Measurements from ENCODE around the gene MSI2. TPM values are rescaled to one million over a fixed set of nuclear protein-coding genes. Genes with fewer than 3 reads are reported as not detected.
A peak's percentile ranks its signal among the peaks of the same experiment; 100 is the strongest.

MSI2 gene
- total RNA-seq, 1 donor from 2014 or later: 54.9 TPM

DNA sequence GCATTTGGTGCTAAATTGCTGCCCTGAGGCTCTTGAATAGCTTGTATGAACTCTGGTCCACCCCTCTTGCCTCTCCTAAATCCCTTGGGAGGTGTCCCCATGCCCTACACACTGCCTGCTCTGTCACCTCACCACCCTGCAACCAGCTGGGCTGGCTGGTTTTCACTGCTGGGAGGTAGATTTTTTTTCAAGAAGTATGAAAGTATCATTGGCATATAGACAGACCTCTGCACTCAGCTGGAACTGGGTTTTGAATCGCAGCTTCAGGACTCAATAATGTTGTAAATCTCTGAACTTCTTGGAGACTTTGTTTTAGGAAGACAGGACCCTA, 184.9 kb downstream of the MSI2 start:
- DNase-seq: no peak

GRCh38 chr17:57442401-57442823, 186.1 kb downstream of the MSI2 start:
- peak; percentile 50 for DNase-seq

GRCh38 chr17:57442914-57443571, 186.7 kb downstream of the MSI2 start:
- DNase-seq: peak; percentile 90

DNA sequence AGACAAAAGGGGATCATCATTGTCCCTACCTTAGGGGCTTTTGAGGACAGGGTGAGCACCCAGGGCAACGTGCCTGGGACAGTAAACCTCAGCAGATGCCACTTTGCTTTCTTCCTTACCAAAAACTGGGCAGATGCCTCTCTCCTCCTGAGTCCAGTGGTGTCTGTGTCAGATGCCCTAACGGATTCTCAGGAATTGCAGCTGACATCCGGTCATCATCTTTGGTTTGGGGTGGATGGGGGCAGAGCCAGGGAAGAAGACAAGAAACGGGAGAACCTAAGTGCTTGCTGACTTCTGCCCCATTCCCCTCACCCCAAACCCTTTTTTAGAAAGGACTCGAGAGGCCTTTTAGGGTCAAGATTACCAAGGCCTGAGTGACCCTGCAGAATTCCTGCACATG, 187.5 kb downstream of the MSI2 start:
- no peak for DNase-seq

GRCh38 chr17:57444682-57445450, 188.5 kb downstream of the MSI2 start:
- DNase-seq: no peak

DNA sequence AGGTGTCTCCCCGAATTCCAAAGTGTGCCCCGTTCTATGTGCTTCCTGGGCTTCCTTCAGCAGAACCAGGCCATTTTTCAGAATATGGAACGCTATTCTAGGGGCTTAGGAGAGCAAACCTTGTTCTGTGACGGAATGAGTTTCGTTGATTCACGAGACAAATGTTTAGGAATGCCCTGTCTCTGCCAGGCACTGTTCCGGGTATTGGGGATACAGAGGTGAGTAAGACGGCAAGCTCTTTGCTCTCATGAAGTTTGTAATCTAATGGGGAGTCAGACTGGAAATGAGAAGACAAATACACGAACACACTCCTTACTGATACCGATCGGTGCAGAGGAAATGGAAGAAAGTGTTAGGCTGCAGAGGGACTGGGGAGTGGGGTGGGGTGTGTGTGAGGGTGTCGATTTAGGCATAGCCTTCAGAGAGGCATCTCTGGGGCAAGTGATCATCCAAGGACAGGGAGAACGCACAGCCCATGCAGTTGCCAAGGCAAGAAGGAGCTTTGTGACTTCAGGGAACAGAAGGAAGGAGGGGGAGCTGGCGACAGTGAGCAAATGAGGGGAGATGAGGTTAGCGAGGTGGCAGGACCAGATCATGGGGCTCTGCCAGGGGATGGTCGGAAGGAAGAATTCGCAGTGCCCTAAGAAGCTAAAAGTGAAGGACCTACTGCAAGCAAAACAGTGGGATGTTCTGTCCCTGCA, 189.6 kb downstream of the MSI2 start:
- DNase-seq: no peak

DNA sequence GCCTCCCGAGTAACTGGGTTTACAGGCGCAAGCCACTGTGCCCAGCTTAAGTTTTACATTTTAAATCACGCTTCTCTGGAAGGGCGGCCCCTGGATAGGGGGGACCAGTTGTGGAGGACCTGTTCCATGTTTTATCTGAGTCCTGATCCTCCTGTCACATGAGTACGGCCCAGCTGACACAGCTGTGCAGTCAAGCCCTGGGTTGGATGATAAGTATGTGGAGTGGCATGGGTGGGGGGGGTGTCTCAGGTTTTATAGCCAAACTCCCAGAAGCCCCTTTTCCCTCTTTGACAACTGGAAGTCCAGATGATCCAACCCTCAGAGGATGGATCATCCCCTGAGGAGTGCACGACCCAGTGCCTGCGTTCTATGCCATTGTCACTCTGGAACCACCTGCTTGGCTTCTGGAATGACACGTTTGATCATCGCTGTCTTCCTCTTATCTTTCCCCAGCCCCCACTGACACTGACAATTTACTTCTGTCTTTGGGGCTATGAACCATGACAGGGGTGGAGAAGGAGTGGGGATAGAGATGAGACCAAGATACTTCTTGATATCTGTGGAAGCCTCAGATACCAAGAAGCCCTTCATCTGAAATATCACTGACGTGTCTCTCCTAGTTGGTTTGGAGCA, 191.2 kb downstream of the MSI2 start:
- DNase-seq: peak; percentile 65

DNA sequence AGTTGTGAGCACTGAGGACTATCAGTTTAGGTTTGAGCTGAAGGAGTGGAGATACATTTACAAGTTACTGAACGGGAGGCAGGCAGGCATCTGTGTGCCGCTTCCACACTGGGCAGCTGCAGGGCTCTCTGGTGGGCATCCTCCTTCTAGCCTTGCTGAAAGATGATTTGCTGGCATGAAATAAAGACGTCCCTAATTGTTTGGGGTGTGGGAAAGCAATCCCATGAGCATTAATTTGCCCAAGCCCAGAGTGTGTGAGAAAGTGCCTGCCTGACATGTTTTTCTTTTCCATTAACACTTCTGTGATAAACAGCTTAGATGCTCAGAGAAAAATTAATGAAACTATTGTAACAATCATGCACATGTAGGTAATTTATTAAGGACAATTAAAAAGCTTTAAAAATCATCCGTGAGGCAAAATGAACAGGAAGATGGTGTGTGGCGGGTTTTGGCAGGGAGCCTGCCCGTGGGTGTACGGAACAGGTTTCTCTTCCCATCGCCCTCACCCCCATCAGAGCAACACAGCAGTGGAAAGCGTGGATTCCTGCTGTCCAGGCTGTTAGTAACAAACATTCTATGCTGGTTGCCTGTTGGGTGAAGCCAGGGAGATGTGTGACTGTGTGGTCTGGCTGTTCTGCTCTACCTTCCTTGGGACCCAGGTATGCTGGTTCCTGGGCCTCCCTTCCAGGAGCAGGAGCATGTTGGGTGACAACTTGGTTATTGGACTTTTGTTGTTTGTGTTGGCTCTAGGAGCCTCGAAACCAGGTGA, 191.9 kb downstream of the MSI2 start:
- peak; percentile 34 for DNase-seq

GRCh38 chr17:57448759-57449283, 192.5 kb downstream of the MSI2 start:
- DNase-seq: no peak

DNA sequence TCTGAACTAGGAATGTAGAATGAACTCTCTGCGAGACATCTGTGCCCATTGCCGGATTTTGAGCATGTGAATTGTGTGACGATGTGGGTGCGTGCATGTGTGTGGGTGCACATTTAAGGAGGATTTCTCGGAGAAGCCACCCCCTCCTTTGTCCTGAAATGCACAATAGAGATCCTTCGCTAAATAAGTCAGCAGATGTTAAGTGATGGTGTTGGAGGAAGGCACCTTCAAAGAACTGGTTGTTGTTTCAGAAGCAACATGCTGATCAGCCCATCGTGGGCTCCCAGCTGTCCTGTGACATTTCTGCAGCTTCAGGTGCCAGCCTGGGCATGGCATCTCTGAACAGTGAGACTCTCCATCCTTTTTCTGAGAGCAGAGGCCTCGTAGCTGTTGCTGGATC, 194.9 kb downstream of the MSI2 start:
- DNase-seq: no peak

GRCh38 chr17:57451643-57452042, 195.3 kb downstream of the MSI2 start:
- no peak for DNase-seq

- no peak for DNase-seq
Observed at GRCh38 chr17:57453841-57454425, 197.6 kb downstream of the MSI2 start.

DNA sequence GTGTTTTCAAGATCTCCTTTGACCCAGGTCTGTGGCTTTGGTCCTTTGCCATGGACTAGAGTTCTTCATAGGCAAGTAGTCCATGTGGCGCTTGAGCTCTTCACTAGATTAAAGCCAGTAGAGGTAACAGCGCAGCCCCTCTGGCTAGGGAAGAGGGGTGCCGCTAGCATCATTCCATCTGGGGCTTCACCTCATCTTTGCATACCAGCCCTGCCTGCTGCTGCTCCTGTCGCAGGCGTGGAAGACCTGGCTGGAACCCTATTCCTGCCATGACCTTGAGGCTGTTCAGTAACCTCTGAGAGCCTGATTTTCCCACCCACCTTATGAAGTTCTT, 198.4 kb downstream of the MSI2 start:
- DNase-seq: no peak

GRCh38 chr17:57455063-57455914, 199.0 kb downstream of the MSI2 start:
- DNase-seq: peak; percentile 45

- no peak for DNase-seq
Observed at GRCh38 chr17:57456622-57457021, 200.3 kb downstream of the MSI2 start.

DNA sequence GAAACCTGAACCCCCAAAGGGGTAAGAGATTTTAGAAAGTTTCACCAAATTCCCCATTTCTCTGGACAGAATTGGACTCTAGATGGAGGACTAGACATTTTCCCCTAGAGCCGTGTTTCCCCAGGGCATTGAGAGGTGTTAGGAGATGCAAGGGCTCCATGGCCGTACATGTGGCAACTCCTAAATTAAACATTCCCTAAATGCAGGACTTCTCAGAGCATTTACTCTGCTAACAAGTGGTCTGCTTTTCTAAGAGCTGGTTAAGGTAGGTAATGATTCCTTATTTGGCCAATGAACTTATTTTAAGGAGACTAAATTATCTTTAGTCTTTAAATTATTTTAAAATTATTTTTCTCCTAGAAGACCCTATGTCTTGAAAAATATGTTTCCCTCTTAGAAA, 200.9 kb downstream of the MSI2 start:
- no peak for DNase-seq

DNA sequence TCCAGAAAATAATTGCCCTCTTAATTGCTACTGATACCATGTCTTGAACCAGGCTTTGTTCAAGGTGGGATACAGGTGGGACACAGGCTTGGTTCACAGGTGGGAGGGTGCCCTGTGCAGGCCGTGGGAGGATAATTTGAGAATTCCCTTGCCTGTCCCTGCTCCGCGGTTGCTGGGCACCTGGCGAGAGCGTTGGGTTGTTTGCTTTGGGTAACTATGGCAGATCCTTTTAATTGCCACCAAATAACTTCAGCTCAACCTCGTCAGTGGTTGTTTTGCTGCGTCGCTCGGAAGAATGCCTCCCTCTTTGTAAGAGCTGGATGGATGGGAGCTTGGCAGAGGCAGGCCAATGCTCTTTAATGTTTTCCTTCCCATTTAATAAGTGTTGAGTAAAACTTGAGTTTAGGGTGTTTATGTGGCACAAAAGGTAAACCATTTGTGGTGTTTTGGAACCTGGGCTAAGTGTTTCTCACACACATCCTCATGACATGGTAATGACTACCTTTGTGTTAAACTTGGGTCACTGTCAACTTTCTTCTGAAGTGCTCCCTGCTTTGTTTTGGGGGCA, 202.5 kb downstream of the MSI2 start:
- DNase-seq: no peak

- DNase-seq: no peak
Observed at GRCh38 chr17:57459286-57459915, 203.1 kb downstream of the MSI2 start.

DNA sequence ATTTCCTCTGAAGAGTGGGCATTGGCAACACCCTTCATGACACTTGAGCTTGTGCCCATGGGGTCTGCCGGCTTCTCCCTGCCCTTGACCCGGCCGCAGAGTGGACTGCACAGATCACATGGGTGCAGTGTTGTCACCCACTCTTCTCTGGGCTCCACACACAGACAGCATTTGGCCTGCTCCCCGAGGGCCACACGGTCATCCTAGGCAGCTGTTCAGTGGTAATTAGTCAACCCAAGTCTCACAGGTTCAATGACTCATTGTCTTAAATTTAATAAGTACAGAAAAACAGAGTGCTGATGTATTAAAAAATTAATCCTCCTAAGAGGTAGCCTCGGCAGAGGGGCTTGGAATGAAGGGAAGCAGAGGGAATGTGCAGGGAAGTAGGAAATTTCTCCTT, 204.8 kb downstream of the MSI2 start:
- DNase-seq: no peak
